SJCRH30 (cell line): Measurements from ENCODE around the gene NDRG3. TPM values are rescaled to one million over a fixed set of nuclear protein-coding genes. Genes with fewer than 3 reads are reported as not detected.

Experiments
- DNase-seq, 2 experiments: peaks; one replicate each; pipeline ENCODE4 v3.0.0-alpha.2; 2015 to 2020
- H3K27ac ChIP-seq: fragments of 250-450 bp; sonication (Bioruptor Pico); 2 replicates; pipeline ENCODE4 v1.5.1; 2020; ENCODE audit warnings: mild to moderate bottlenecking, moderate library complexity
- H3K27me3 ChIP-seq: fragments of 250-450 bp; sonication (Bioruptor Pico); 2 replicates; pipeline ENCODE4 v1.5.1; 2020; ENCODE audit warnings: mild to moderate bottlenecking, moderate library complexity
- H3K36me3 ChIP-seq: fragments of 250-450 bp; sonication (Bioruptor Pico); 2 replicates; pipeline ENCODE4 v1.5.1; 2020; ENCODE audit warnings: mild to moderate bottlenecking, moderate library complexity
- H3K4me1 ChIP-seq: fragments of 250-450 bp; sonication (Bioruptor Pico); 2 replicates; pipeline ENCODE4 v1.5.1; 2020; ENCODE audit warnings: mild to moderate bottlenecking, moderate library complexity
- H3K4me3 ChIP-seq: fragments of 250-450 bp; sonication (Bioruptor Pico); 2 replicates; pipeline ENCODE4 v1.5.1; 2020; ENCODE audit warnings: mild to moderate bottlenecking, moderate library complexity
- H3K9me3 ChIP-seq: fragments of 250-450 bp; sonication (Bioruptor Pico); replicated peaks from 2 replicates; pipeline ENCODE4 v1.5.1; 2020; ENCODE audit warnings: mild to moderate bottlenecking, moderate library complexity
- total RNA-seq: library from RNA; depleted of rRNA; stranded (reverse); fragments of >200 nt; shearing (Covaris generic); gene quantifications from 2 replicates; pipeline ENCODE4 v1.2.3, GENCODE V29; 2014; rRNA removed

NDRG3 gene
- 46.6 and 46.7 TPM in 2 replicates for total RNA-seq

- Histone ChIP-seq H3K4me1 (0 out of 2 replicates have a peak, but pooled peaks cover 5% of the 10 kb centered on the region), H3K9me3 (no peaks in the 10 kb centered on the region), H3K27ac (peak within 1 kb of the TSS; percentile 46), H3K27me3 (no peaks in the 10 kb centered on the region), H3K36me3 (peaks cover 4% of the 10 kb centered on the region; the same call in 1 of the 2 replicates), H3K4me3 (peak within 1 kb of the TSS; percentile 60)
- DNase-seq, result peak; percentile 99
These were observed at the start of gene NDRG3 for GRCh38 chr20:36745927-36746659. TSS of gene NDRG3 (minus strand) at chr20:36746090. CDS start at chr20:36721735, 24,355 bp downstream.

- Histone ChIP-seq H3K36me3 (peaks cover 79% of the 10 kb centered on the region), H3K27me3 (no peaks in the 10 kb centered on the region), H3K4me1 (no peaks in the 10 kb centered on the region), H3K27ac (no peak overlapping the region), H3K9me3 (no peaks in the 10 kb centered on the region), H3K4me3 (no peak overlapping the region)
- DNase-seq, result no peak
These were observed 48.2 kb upstream of the NDRG3 start for GRCh38 chr20:36794116-36794474.

GRCh38 chr20:36793294-36794115 lies 47.6 kb upstream of the NDRG3 start:
- Histone ChIP-seq H3K27me3 (no peaks in the 10 kb centered on the region), H3K9me3 (no peaks in the 10 kb centered on the region), H3K4me1 (no peaks in the 10 kb centered on the region), H3K4me3 (no peak overlapping the region), H3K36me3 (peaks cover 73% of the 10 kb centered on the region), H3K27ac (no peak overlapping the region)
- DNase-seq, result no peak

- Histone ChIP-seq H3K27ac (no peak overlapping the region), H3K27me3 (no peaks in the 10 kb centered on the region), H3K36me3 (peaks cover 64% of the 10 kb centered on the region), H3K9me3 (no peaks in the 10 kb centered on the region), H3K4me3 (no peak overlapping the region), H3K4me1 (no peaks in the 10 kb centered on the region)
- peak; percentile 76 to 81 for DNase-seq
These were observed 46.5 kb upstream of the NDRG3 start for GRCh38 chr20:36792422-36792821.

GRCh38 chr20:36791862-36792261 lies 46.0 kb upstream of the NDRG3 start:
- Histone ChIP-seq H3K4me1 (no peaks in the 10 kb centered on the region), H3K4me3 (no peak overlapping the region), H3K27me3 (no peaks in the 10 kb centered on the region), H3K27ac (no peak overlapping the region), H3K9me3 (no peaks in the 10 kb centered on the region), H3K36me3 (peaks cover 64% of the 10 kb centered on the region)
- DNase-seq, result no peak

GRCh38 chr20:36786663-36787062 lies 40.8 kb upstream of the NDRG3 start:
- no peaks in the 10 kb centered on the region for H3K27me3 ChIP-seq
- H3K9me3 ChIP-seq, result no peaks in the 10 kb centered on the region

GRCh38 chr20:36786246-36786645 lies 40.4 kb upstream of the NDRG3 start:
- Histone ChIP-seq H3K4me1 (no peaks in the 10 kb centered on the region), H3K36me3 (peaks cover 43% of the 10 kb centered on the region), H3K27ac (no peak overlapping the region), H3K4me3 (no peak overlapping the region), H3K27me3 (no peaks in the 10 kb centered on the region), H3K9me3 (no peaks in the 10 kb centered on the region)
- DNase-seq, result no peak

More at GRCh38 chr20:36786663-36787062, 40.8 kb upstream of the NDRG3 start:
- H3K36me3 ChIP-seq, result peaks cover 46% of the 10 kb centered on the region
- no peak overlapping the region for H3K27ac ChIP-seq
- no peak overlapping the region for H3K4me3 ChIP-seq
- H3K4me1 ChIP-seq, result no peaks in the 10 kb centered on the region
- DNase-seq, result no peak

GRCh38 chr20:36785308-36785707 lies 39.4 kb upstream of the NDRG3 start:
- no peak for DNase-seq
- H3K4me3 ChIP-seq, result no peak overlapping the region
- no peaks in the 10 kb centered on the region for H3K9me3 ChIP-seq
- H3K36me3 ChIP-seq, result peaks cover 36% of the 10 kb centered on the region
- H3K4me1 ChIP-seq, result no peaks in the 10 kb centered on the region
- H3K27me3 ChIP-seq, result no peaks in the 10 kb centered on the region
- H3K27ac ChIP-seq, result no peak overlapping the region

GRCh38 chr20:36784900-36785299 lies 39.0 kb upstream of the NDRG3 start:
- no peak for DNase-seq
- Histone ChIP-seq H3K27me3 (no peaks in the 10 kb centered on the region), H3K36me3 (peaks cover 36% of the 10 kb centered on the region), H3K4me3 (no peak overlapping the region), H3K9me3 (no peaks in the 10 kb centered on the region), H3K4me1 (no peaks in the 10 kb centered on the region), H3K27ac (no peak overlapping the region)

GRCh38 chr20:36784116-36784515 lies 38.2 kb upstream of the NDRG3 start:
- Histone ChIP-seq H3K27ac (no peak overlapping the region), H3K27me3 (no peaks in the 10 kb centered on the region), H3K4me1 (no peaks in the 10 kb centered on the region), H3K4me3 (no peak overlapping the region), H3K36me3 (peaks cover 36% of the 10 kb centered on the region), H3K9me3 (no peaks in the 10 kb centered on the region)
- no peak for DNase-seq

- no peaks in the 10 kb centered on the region for H3K9me3 ChIP-seq
- H3K27me3 ChIP-seq, result no peaks in the 10 kb centered on the region
- H3K4me1 ChIP-seq, result peaks cover 21% of the 10 kb centered on the region
- no peak overlapping the region for H3K27ac ChIP-seq
- no peak overlapping the region for H3K4me3 ChIP-seq
- no peak for DNase-seq
- H3K36me3 ChIP-seq, result peaks cover 14% of the 10 kb centered on the region; the same call in 1 of the 2 replicates
These were observed 33.8 kb upstream of the NDRG3 start for GRCh38 chr20:36779656-36780025.

GRCh38 chr20:36778831-36779655 lies 33.2 kb upstream of the NDRG3 start:
- H3K4me3 ChIP-seq, result no peak overlapping the region
- no peak for DNase-seq

GRCh38 chr20:36777576-36777975 lies 31.7 kb upstream of the NDRG3 start:
- Histone ChIP-seq H3K4me3 (no peak overlapping the region), H3K9me3 (no peaks in the 10 kb centered on the region), H3K27ac (no peak overlapping the region), H3K4me1 (peaks cover 25% of the 10 kb centered on the region), H3K27me3 (no peaks in the 10 kb centered on the region), H3K36me3 (0 out of 2 replicates have a peak, but pooled peaks cover under 1% of the 10 kb centered on the region)
- peak in 1 of 2 experiments; percentile 44 for DNase-seq

More at GRCh38 chr20:36778831-36779655, 33.2 kb upstream of the NDRG3 start:
- Histone ChIP-seq H3K27ac (no peak overlapping the region), H3K36me3 (peaks cover 12% of the 10 kb centered on the region; the same call in 1 of the 2 replicates), H3K27me3 (no peaks in the 10 kb centered on the region), H3K9me3 (no peaks in the 10 kb centered on the region), H3K4me1 (peaks cover 23% of the 10 kb centered on the region)

- Histone ChIP-seq H3K4me3 (no peak overlapping the region), H3K27me3 (no peaks in the 10 kb centered on the region), H3K36me3 (no peaks in the 10 kb centered on the region), H3K4me1 (peaks cover 27% of the 10 kb centered on the region), H3K27ac (no peak overlapping the region), H3K9me3 (no peaks in the 10 kb centered on the region)
- DNase-seq, result peak; percentile 57 to 72
These were observed 31.3 kb upstream of the NDRG3 start for GRCh38 chr20:36777167-36777566.
